Heart left ventricle (tissue), 16 donors: Measurements from ENCODE around the gene FAM227A. TPM values are rescaled to one million over a fixed set of nuclear protein-coding genes. Genes with fewer than 3 reads are reported as not detected.

Source experiments
- ATAC-seq, 4 donors: fragments of 200-7000 bp; cut with Tn5 transposase; one replicate each; pipeline ENCODE4 v1.9.1; 2020 to 2022; ENCODE audit warnings: moderate library complexity in 4 of 4, mild to moderate bottlenecking in 3 of 4, moderate number of reproducible peaks in 1 of 4
- DNase-seq, 5 donors: peaks; one replicate each; pipeline ENCODE4 v3.0.0-alpha.2; 2020
- H3K27ac ChIP-seq, 12 donors: fragments of 200-600 bp; sonication (generic) in 4 of 12; one replicate each; pipeline versions ENCODE4 v1.5.0 to v1.8.0; 2016 to 2022; ENCODE audit warnings: mild to moderate bottlenecking in 2 of 12
- H3K27me3 ChIP-seq, 9 donors: fragments of 200-600 bp; sonication (generic) in 2 of 9; one replicate each; pipeline versions ENCODE4 v1.5.1 to v1.8.0; 2016 to 2022; ENCODE audit warnings: mild to moderate bottlenecking in 3 of 9
- H3K36me3 ChIP-seq, 9 donors: fragments of 200-600 bp; sonication (generic) in 2 of 9; one replicate each; pipeline versions ENCODE4 v1.5.0 to v1.8.0; 2018 to 2022; ENCODE audit warnings: mild to moderate bottlenecking in 2 of 9
- H3K4me1 ChIP-seq, 12 donors: fragments of 200-600 bp; sonication (generic) in 4 of 12; one replicate each; pipeline versions ENCODE4 v1.5.0 to v1.8.0; 2016 to 2022; ENCODE audit warnings: mild to moderate bottlenecking in 3 of 12
- H3K4me3 ChIP-seq, 12 donors: fragments of 200-600 bp; sonication (generic) in 4 of 12; one replicate each; pipeline versions ENCODE4 v1.5.0 to v1.8.0; 2017 to 2022; ENCODE audit warnings: mild to moderate bottlenecking in 9 of 12, moderate library complexity in 4 of 12
- H3K9me3 ChIP-seq, 12 donors: fragments of 200-600 bp; sonication (generic) in 4 of 12; one replicate each; pipeline versions ENCODE4 v1.5.0 to v1.8.0; 2016 to 2022; ENCODE audit warnings: mild to moderate bottlenecking in 1 of 12
- POLR2A ChIP-seq, 2 donors: fragments of 450-650 bp; IDR thresholded peaks; one replicate each; pipeline ENCODE4 v1.6.1; 2017; ENCODE audit warnings: antibody characterized with exemption in 2 of 2, mild to moderate bottlenecking in 2 of 2, moderate library complexity in 2 of 2
- WGBS, 4 donors: extraction: QIAGEN DNeasy Blood & Tissue Kit in 2 of 4; methylation state at CpG; one replicate each; pipeline versions ENCODE4 v1.1.5 to v1.1.7; 2013 to 2018; 5-methylcytosine and 5-hydroxymethylcytosine counted together
- intact Hi-C, 10 donors: fragments of 100-400 bp; cut with DNase I; formaldehyde crosslinking; loops; one replicate each; pipeline versions ENCODE4 v1.11.1 to v1.14.2; 2022
- polyA plus RNA-seq, 2 donors: library from polyadenylated mRNA; stranded (reverse); fragments of 200-250 nt; gene quantifications; one replicate each; pipeline ENCODE4 v1.2.3, GENCODE V29; 2013
- total RNA-seq, 9 donors: library from RNA; depleted of rRNA in 2 of 9; stranded (reverse); fragments of >200 nt in 2 of 9; fragmentation: NEBNext Ultra II Directional in 3 of 9; extraction: Animal tissue kit (Norgen Biotek cat#: 25700) in 3 of 9; gene quantifications; one replicate each; pipeline versions ENCODE4 v1.1.0 to v1.2.4, GENCODE V29; 2016 to 2023
- TF ChIP-seq, protein P1 (sequence below), 12 donors: fragments of 200-600 bp; sonication (generic) in 4 of 12; IDR thresholded peaks; one replicate each; pipeline versions ENCODE4 v1.5.0 to v1.8.0; 2018 to 2022; ENCODE audit warnings: antibody characterized with exemption in 12 of 12, mild to moderate bottlenecking in 5 of 12
- donor health status: ischemic (EF 13 %, LVEDD 7.1; RV severe dilation, severe dysfunction).
- donor health status: healthy with polysubstance abuse.
- donor health status: DM: no; HTN: yes; CAD: no.
- donor health status: DM: no; HTN: no; CAD: no.
- donor health status: ischemic (EF 25% LVEDD 6.9; RV normal size, moderate dysfunction).
- donor health status: ischemic (EF 25% LVEDD 5.7; RV mildly dilated, moderate dysfunction).
- donor health status: healthy.
- donor health status: DM: yes; HTN: yes; CAD: no.
- donor health status: ischemic (EF 35%, LVEDD 5.7; RV mildly dilated, moderate dysfunction).
- donor health status: nonischemic (EF 11% LVEDD 7.7; RV severe dilation, severe dysfunction).
- donor health status: DM: yes; HTN: yes; CAD: no.
- donor health status: PGD.
- donor health status: ischemic (EF 29% LVEDD 5.4; RV normal size, mild dysfunction).
- donor health status: nonischemic (EF 23%, LVEDD 6.1; RV moderate dilation, normal function).

Gene FAM227A
- total and polyA plus RNA-seq, 11 donors, result 0.16 to 1.0 (median 0.36) TPM

DNA sequence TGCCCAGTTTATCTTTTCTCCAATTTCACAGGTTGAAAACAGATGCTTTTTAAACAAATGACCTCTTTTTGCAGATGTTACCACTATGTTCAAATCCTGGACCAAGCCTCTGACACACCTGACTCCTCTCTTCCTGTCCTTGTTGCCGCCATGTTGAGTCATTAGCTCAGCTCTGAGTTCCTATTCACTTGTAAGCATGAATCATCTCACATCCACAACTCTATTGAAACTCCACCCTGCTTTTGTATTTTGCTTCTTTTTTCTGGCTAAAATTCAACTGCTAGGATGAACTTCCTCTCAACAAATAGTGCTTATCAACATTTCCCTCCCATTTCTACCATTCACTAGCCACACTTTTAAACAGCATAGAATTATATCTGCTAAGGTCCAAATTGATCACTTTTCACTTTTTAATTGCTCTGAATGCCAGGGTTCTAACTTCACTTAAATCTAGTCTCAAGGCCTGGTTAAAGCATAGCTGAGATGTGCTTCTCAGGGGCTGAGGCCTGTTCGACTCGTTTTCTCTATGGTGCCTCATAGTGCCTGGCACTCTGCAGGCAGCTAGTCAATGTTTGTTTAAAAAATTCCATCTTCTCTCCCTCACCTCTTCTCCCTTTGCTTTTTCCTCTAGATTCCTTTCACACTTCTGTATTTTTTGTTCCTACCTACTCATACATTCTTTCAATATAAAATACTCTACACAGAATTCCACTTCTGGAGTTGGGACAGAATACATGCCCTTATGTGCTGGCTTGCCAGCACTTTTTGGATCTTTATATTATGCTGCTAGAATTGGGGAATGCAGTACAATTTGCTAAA lies 40.6 kb upstream of the FAM227A start:
- 34 to 50% (median 45%) methylated on average over 3 of the region's 3 CpGs for WGBS, 4 donors
- Histone ChIP-seq H3K27me3 (no peaks in the 10 kb centered on the region), H3K4me3 (peak overlapping the region in 5 of 12 donors; percentile 3 to 87 (median 8)), H3K9me3 (no peaks in the 10 kb centered on the region), H3K27ac (peak overlapping the region in 11 of 12 donors; percentile 45 to 99 (median 74)), H3K36me3 (peaks cover 0 to 30% (median 15%) of the 10 kb centered on the region in 9 donors), H3K4me1 (peaks cover 23 to 61% (median 49%) of the 10 kb centered on the region in 12 donors)
- DNase-seq (no peak), ATAC-seq (peak in 1 of 4 donors; percentile 52)
- TF ChIP-seq, protein P1, sequence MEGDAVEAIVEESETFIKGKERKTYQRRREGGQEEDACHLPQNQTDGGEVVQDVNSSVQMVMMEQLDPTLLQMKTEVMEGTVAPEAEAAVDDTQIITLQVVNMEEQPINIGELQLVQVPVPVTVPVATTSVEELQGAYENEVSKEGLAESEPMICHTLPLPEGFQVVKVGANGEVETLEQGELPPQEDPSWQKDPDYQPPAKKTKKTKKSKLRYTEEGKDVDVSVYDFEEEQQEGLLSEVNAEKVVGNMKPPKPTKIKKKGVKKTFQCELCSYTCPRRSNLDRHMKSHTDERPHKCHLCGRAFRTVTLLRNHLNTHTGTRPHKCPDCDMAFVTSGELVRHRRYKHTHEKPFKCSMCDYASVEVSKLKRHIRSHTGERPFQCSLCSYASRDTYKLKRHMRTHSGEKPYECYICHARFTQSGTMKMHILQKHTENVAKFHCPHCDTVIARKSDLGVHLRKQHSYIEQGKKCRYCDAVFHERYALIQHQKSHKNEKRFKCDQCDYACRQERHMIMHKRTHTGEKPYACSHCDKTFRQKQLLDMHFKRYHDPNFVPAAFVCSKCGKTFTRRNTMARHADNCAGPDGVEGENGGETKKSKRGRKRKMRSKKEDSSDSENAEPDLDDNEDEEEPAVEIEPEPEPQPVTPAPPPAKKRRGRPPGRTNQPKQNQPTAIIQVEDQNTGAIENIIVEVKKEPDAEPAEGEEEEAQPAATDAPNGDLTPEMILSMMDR (IDR thresholded peaks at IDR 0.05), result no peak
- TF ChIP-seq POLR2A (IDR thresholded peaks at IDR 0.05), result no peak
- intact Hi-C loops, result loop anchor here in 2 of 10 donors (2.0 to 10.0 kb wide), 2 partner anchors 14 to 192 kb away; partner anchors contain the start of gene DDX17 (in 1 of the 2)

DNA sequence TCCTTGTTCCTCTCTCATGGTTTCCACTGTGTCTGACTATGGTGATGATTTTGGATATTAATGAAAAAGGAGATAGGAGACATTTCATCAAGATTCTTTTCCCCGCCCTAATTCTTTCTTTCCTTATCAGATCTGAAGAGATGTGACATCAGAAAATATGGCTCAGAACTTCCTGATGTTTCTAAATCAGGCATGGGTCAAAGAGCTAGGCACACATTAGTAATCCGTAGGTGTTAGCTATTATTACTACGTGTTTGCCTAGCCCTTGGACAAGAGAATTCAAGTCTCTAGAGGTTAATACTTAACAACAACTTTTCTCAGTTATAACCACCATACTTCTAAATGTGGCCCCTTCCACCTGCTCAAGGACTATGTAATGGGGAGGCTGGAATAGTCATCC lies 38.7 kb upstream of the FAM227A start:
- ATAC-seq (no peak), DNase-seq (no peak)
- intact Hi-C loops, result loop anchor here in 1 of 10 donors (10.0 kb wide), 1 partner anchor 190 kb away; the partner anchor contains the start of gene DDX17
- no peak for TF ChIP-seq POLR2A (IDR thresholded peaks at IDR 0.05)
- TF ChIP-seq, protein P1 (IDR thresholded peaks at IDR 0.05), result no peak
- no peaks in the 10 kb centered on the region for H3K27me3 ChIP-seq
- peaks cover 22 to 55% (median 42%) of the 10 kb centered on the region in 12 donors for H3K4me1 ChIP-seq
- H3K9me3 ChIP-seq, result no peaks in the 10 kb centered on the region
- no peak overlapping the region for H3K4me3 ChIP-seq
- WGBS, 4 donors, result 66 to 78% (median 72%) methylated on average over 3 of the region's 3 CpGs
- H3K36me3 ChIP-seq, result peaks cover 0 to 47% (median 30%) of the 10 kb centered on the region in 9 donors
- peak overlapping the region in 1 of 12 donors; percentile 99 for H3K27ac ChIP-seq

DNA sequence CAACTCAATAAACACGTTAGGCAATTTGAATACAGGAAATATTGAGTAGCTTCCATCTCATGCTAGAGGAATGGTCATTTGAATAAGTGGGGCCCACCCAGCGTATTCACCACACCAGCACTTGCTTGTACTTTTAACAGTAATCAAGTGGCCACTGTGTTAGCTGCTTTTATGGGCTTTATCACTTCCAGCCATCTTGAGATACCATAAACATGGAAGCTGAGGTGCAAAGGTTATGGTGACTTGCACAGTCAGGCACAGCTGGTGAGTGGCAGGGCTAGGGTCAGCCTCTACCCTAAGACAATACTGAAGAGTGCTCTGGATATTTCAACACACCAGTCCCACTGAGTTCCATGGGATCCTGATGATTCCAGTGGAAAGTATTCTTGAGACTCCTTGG lies 37.9 kb upstream of the FAM227A start:
- WGBS, 4 donors, result 87 to 97% (median 94%) methylated on average over 2 of the region's 2 CpGs
- intact Hi-C loops, result loop anchor here in 1 of 10 donors (10.0 kb wide), 1 partner anchor 189 kb away; the partner anchor contains the start of gene DDX17
- TF ChIP-seq POLR2A (IDR thresholded peaks at IDR 0.05), result no peak
- TF ChIP-seq, protein P1 (IDR thresholded peaks at IDR 0.05), result no peak
- DNase-seq, result no peak
- peaks cover 0 to 55% (median 35%) of the 10 kb centered on the region in 9 donors for H3K36me3 ChIP-seq
- H3K9me3 ChIP-seq, result no peaks in the 10 kb centered on the region
- peaks cover 18 to 47% (median 33%) of the 10 kb centered on the region in 12 donors for H3K4me1 ChIP-seq
- no peak overlapping the region for H3K4me3 ChIP-seq
- H3K27me3 ChIP-seq, result no peaks in the 10 kb centered on the region
- no peak overlapping the region for H3K27ac ChIP-seq
- ATAC-seq, result no peak

- Histone ChIP-seq H3K27ac (no peak overlapping the region), H3K4me1 (peaks cover 0 to 6% (median 0%) of the 10 kb centered on the region in 12 donors), H3K36me3 (peaks cover 9 to 95% (median 79%) of the 10 kb centered on the region in 9 donors), H3K9me3 (no peaks in the 10 kb centered on the region), H3K27me3 (no peaks in the 10 kb centered on the region), H3K4me3 (no peak overlapping the region)
- TF ChIP-seq POLR2A (IDR thresholded peaks at IDR 0.05), result no peak
- TF ChIP-seq, protein P1 (IDR thresholded peaks at IDR 0.05), result no peak
- intact Hi-C loops, result loop anchor here in 3 of 10 donors (10.0 kb wide), 1 partner anchor 185 kb away; the partner anchor contains the start of gene DDX17 (in 3 of the 3)
- WGBS, 4 donors, result 75 to 80% (median 78%) methylated on average over 1 of the region's 1 CpG
- ATAC-seq, result no peak
- no peak for DNase-seq
These were observed 33.5 kb upstream of the FAM227A start for GRCh38 chr22:38689651-38690050.
